Measurements from ENCODE around the gene CCNF. TPM values are rescaled to one million over a fixed set of nuclear protein-coding genes. Genes with fewer than 3 reads are reported as not detected.

Gene CCNF
- total and polyA plus RNA-seq, 2 of the 8 experiments (the other 6 are each of a cell fraction or from before 2014, with no cell fraction given), result 15.4 to 54.3 TPM

DNA sequence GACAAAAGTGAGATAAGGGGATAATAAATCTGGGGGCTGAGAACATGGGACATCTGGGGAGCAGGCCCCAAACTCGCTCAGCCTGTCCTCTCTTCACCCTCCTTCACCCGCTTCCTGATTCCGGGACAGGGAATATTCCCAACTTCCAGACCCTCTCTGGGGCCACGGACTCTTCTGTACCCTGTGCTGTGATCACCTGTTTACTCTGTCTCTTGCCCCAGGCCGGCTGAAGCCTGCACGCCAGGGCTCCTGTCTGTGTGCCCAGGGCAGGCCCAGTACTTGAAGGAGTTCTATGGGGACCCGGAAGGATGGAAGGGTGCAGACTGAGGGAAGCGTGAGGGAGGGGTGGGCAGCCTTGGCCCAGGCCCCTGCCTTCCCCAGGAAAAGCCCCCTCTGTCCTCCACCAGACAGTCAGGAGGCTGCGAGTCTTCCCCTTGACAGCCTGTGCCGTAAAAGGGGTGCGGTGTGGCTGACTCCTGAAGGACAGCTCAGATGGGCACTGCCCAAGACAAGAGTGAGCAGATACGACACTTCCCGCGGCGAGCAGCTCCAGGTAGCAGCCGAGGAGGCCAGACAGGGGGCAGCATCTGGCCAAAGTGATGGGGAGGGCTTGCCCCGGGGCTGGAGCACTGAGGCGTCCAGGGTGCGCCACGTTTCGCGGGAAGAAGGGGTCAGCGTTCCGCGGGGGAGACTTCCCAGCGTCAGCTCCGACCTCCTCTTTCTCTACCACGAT, 1.0 kb upstream of the CCNF start:
- H2BK12ac ChIP-seq (ENCODE audit: low read depth, low read length), result no peak overlapping the region
- H4K5ac ChIP-seq (ENCODE audit: insufficient read length, low read depth, low read length), result peak overlapping the region; percentile 76
- peak overlapping the region; percentile 53; the same call in 1 of the 2 replicates for H2AK5ac ChIP-seq (ENCODE audit: low read depth, low read length)
- peak overlapping the region; percentile 69 for H2BK120ac ChIP-seq (replicated peaks; ENCODE audit: low read depth, low read length)
- no peak overlapping the region for H3K23ac ChIP-seq (ENCODE audit: insufficient read length)
- H3K9ac ChIP-seq (replicated peaks in 1 of 4; ENCODE audit: extremely low read depth in 1 of 4, low read depth in 3 of 4, low read length in 3 of 4), result peak overlapping the region; percentile 13 to 77 (median 59); a peak in 6 of 7 replicates
- H3K4me3 ChIP-seq (ENCODE audit: extremely low read depth in 1 of 4, insufficient read depth in 2 of 4, low read depth in 3 of 4, low read length in 4 of 4), result peak overlapping the region; percentile 48 to 73 (median 50)
- H3K56ac ChIP-seq (replicated peaks; ENCODE audit: insufficient read length, low read depth, low read length), result peak overlapping the region; percentile 80
- peaks cover 12% of the 10 kb centered on the region; the same call in 1 of the 2 replicates for H3K23me2 ChIP-seq (ENCODE audit: low read depth, low read length)
- peaks cover 0 to 15% of the 10 kb centered on the region in 2 experiments; a peak in 2 of 4 replicates for H3K79me2 ChIP-seq (ENCODE audit: control insufficient read depth in 1 of 2, insufficient read depth in 2 of 2, low read length in 2 of 2)
- H3K14ac ChIP-seq (ENCODE audit: insufficient read length), result no peak overlapping the region
- H3K36me3 ChIP-seq (ENCODE audit: control insufficient read depth in 2 of 4, insufficient read depth in 4 of 4, low read length in 3 of 4), result peaks cover 12 to 17% (median 15%) of the 10 kb centered on the region in 4 experiments
- H3K4me2 ChIP-seq (ENCODE audit: insufficient read depth in 1 of 2, low read depth in 2 of 2, low read length in 2 of 2), result peak overlapping the region; percentile 51 to 98
- peak overlapping the region; percentile 61; the same call in 1 of the 2 replicates for H2BK15ac ChIP-seq (ENCODE audit: low read length)
- H3K27ac ChIP-seq (ENCODE audit: low read depth, low read length), result no peak overlapping the region
- no peak overlapping the region for H3K4ac ChIP-seq (replicated peaks; ENCODE audit: insufficient read length, low read depth, low read length)
- ChIA-PET POLR2A (ENCODE audit: partially characterized antibody) (interaction anchor here (0.6 to 2.2 kb wide), 13 partner anchors 10 to 177 kb away, joined by 3 to 9 read pairs (median 3); partner anchors contain the start of genes ATP6V0C and ECI1), CTCF (ENCODE audit: partially characterized antibody) (interaction anchor here (0.6 to 2.8 kb wide), 14 partner anchors 14 to 190 kb away, joined by 3 to 9 read pairs (median 3); partner anchors contain the start of gene ECI1)
- H2BK20ac ChIP-seq (ENCODE audit: low read length), result no peak overlapping the region
- H3K27me3 ChIP-seq (replicated peaks in 1 of 4; ENCODE audit: control insufficient read depth in 3 of 4, extremely low read depth in 1 of 4, insufficient read depth in 3 of 4, low read length in 3 of 4), result peaks cover 0 to 9% (median 2%) of the 10 kb centered on the region in 4 experiments; a peak in 2 of 7 replicates
- H3K18ac ChIP-seq (ENCODE audit: extremely low read depth, low read length), result peak overlapping the region; percentile 96
- H4K91ac ChIP-seq (replicated peaks; ENCODE audit: insufficient read length, low read length), result peak overlapping the region; percentile 95
- DNase-seq (ENCODE audit: low read depth in 1 of 2, low spot score in 2 of 2) (peak in 1 of 2 experiments; percentile 77), FAIRE-seq (no peak)
- H4K8ac ChIP-seq (ENCODE audit: extremely low read depth, insufficient read depth, low read length), result peak overlapping the region; percentile 91
- peaks cover 0 to 13% (median 6%) of the 10 kb centered on the region in 4 experiments; a peak in 5 of 7 replicates for H3K4me1 ChIP-seq (replicated peaks in 1 of 4; ENCODE audit: control insufficient read depth in 3 of 4, insufficient read depth in 4 of 4, low read length in 3 of 4)
- 32% methylated on average over 20 of the region's 28 CpGs; no CpG with 5 or more reads in 1 of the 2 experiments for WGBS, 2 experiments (ENCODE audit: extremely low coverage in 1 of 2, insufficient coverage in 1 of 2, insufficient read length in 1 of 2, insufficient replicate concordance in 2 of 2, low coverage in 1 of 2, low lambda C conversion rate in 2 of 2, missing lambda C conversion rate in 1 of 2)
- H2BK5ac ChIP-seq (ENCODE audit: low read depth, low read length), result peak overlapping the region; percentile 78; the same call in 1 of the 2 replicates
- 0 out of 2 replicates have a peak, but pooled peaks cover 6% of the 10 kb centered on the region for H3K79me1 ChIP-seq (ENCODE audit: low read depth, low read length)
- peaks cover 8 to 11% of the 10 kb centered on the region in 2 experiments for H4K20me1 ChIP-seq (replicated peaks in 1 of 2; ENCODE audit: control insufficient read depth in 1 of 2, insufficient read depth in 2 of 2, low read length in 2 of 2)
- H2AFZ ChIP-seq (ENCODE audit: low read length), result peak overlapping the region; percentile 85; the same call in 1 of the 2 replicates
- H3K9me3 ChIP-seq (ENCODE audit: insufficient read depth in 2 of 2, low read depth in 1 of 2, low read length in 1 of 2), result no peaks in the 10 kb centered on the region
- TF ChIP-seq CBX8 (IDR thresholded peaks at IDR 0.05; ENCODE audit: borderline replicate concordance, low read depth, low read length) (no peak), BRCA1 (IDR thresholded peaks at IDR 0.05; ENCODE audit: low read depth, low read length) (no peak), CEBPB (IDR thresholded peaks at IDR 0.05; ENCODE audit: low read depth, low read length) (no peak), HDAC2 (IDR thresholded peaks at IDR 0.05; ENCODE audit: borderline replicate concordance in 1 of 2, low read depth in 2 of 2, low read length in 2 of 2) (0 out of 4 replicates have a peak, but pooled peaks of 1 of the 2 experiments have one; percentile 18), RNF2 (IDR thresholded peaks at IDR 0.05; ENCODE audit: borderline replicate concordance, low read depth, low read length, missing control alignments, poor library complexity, severe bottlenecking) (no peak), RFX5 (IDR thresholded peaks at IDR 0.05; ENCODE audit: borderline replicate concordance, low read depth, low read length) (no peak)
- TF ChIP-seq, protein P1, sequence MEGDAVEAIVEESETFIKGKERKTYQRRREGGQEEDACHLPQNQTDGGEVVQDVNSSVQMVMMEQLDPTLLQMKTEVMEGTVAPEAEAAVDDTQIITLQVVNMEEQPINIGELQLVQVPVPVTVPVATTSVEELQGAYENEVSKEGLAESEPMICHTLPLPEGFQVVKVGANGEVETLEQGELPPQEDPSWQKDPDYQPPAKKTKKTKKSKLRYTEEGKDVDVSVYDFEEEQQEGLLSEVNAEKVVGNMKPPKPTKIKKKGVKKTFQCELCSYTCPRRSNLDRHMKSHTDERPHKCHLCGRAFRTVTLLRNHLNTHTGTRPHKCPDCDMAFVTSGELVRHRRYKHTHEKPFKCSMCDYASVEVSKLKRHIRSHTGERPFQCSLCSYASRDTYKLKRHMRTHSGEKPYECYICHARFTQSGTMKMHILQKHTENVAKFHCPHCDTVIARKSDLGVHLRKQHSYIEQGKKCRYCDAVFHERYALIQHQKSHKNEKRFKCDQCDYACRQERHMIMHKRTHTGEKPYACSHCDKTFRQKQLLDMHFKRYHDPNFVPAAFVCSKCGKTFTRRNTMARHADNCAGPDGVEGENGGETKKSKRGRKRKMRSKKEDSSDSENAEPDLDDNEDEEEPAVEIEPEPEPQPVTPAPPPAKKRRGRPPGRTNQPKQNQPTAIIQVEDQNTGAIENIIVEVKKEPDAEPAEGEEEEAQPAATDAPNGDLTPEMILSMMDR (IDR thresholded peaks at IDR 0.05; ENCODE audit: control extremely low read depth in 1 of 3, insufficient read depth in 1 of 3, low read depth in 1 of 3, low read length in 3 of 3), result peak; percentile 5 to 42 (median 13); a peak in 2 of 4 replicates
